Measurements from ENCODE around the gene PCNX2.

DNA sequence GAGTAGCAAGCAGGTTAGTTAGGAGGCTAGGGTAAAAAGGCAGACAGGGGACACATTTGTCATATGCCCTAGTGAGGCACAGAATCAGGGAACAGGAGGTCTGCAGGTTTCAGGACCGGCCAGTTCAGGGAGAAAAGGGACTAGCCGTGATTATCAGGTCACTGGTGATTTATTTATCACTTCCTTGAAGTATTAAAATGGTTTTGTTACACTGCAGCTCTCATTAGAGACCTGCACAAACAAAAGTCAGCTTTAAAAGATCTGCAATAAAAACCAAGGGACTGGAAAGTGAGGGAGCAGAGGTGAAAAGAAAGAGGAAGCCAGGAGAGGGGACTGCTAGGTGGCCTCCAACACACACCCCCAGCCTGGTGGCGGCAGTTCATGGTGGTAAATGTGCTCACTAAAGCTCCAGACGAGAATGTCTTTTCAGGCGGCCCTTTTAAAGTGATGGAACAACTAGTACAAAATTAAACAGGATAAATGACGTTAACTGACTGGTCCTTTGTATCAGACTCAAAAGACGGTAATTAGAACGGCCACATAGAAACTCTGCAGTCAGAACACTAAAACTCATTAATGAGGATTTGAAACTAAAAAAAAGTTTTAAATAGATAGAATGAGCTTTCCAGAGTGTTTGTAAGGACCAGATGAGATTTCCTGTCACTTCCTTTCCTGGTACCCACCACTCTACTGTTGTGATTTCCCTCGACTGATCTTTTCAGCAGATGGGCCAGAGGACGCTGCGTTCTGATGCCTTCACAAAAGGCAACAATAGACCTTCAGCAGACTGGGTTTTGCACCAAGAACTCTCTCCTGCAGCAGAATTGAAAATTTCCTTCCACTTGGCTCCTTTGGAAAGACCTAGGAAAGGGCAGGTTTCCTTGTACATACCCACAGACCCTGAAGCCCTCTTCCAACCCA lies 208.3 kb downstream of the PCNX2 start:
- TF ChIP-seq POLR2A (IDR thresholded peaks at IDR 0.05) = no peak
- TF ChIP-seq, protein P1, sequence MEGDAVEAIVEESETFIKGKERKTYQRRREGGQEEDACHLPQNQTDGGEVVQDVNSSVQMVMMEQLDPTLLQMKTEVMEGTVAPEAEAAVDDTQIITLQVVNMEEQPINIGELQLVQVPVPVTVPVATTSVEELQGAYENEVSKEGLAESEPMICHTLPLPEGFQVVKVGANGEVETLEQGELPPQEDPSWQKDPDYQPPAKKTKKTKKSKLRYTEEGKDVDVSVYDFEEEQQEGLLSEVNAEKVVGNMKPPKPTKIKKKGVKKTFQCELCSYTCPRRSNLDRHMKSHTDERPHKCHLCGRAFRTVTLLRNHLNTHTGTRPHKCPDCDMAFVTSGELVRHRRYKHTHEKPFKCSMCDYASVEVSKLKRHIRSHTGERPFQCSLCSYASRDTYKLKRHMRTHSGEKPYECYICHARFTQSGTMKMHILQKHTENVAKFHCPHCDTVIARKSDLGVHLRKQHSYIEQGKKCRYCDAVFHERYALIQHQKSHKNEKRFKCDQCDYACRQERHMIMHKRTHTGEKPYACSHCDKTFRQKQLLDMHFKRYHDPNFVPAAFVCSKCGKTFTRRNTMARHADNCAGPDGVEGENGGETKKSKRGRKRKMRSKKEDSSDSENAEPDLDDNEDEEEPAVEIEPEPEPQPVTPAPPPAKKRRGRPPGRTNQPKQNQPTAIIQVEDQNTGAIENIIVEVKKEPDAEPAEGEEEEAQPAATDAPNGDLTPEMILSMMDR (IDR thresholded peaks at IDR 0.05) = no peak
